ENCODE measurements around the gene SCUBE3. TPM values are rescaled to one million over a fixed set of nuclear protein-coding genes. Genes with fewer than 3 reads are reported as not detected.
A peak's percentile ranks its signal among the peaks of the same experiment; 100 is the strongest.

The SCUBE3 gene
- total and polyA plus RNA-seq, 12 donors: 1.2 to 18.8 (median 8.4) TPM

DNA sequence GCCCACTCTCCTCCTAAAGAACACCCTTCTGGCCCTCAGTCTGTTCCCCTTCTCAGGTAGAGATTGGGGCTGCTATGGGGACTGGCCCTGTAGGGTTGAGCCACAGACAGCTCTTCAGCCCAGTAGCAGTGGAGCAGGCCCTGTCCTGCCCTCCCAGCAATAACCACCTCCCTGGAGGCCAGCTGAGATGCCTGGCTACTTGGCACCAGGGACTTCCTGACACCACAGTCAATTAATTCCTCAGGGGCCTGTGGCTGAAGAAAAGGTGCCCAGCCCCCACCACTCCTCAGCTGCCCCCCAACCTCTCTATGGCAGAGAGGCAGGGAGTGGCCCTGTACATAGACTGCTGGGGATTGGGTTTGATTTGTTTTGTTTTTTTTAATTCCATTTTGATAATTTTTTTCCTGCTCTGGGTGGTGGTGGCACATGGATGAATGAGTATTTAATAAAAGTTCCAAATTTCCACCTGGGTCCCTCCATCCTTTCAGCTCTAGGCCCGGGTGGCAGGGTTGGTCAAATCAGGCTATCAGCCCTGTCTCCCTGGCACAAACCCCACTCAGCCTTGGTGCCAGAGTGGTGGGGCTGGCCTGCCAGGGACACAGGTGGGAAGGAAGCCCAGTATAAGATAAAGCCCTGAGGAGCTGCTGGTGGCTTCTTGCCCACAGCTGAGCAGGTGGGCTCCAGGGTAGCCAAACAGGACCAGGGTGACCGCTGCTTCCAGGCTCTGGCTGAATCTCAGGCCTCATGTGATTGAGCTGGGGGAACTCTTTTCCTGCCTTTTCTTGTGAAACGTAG is 82.0 kb downstream of the SCUBE3 start:
- DNase-seq (peak in 1 of 2 donors; percentile 34), ATAC-seq (peak in 3 of 8 donors; percentile 4 to 45 (median 4))
- Histone ChIP-seq H3K27me3 (no peaks in the 10 kb centered on the region), H3K4me3 (no peak overlapping the region), H3K27ac (no peak overlapping the region), H3K4me1 (peaks cover 4 to 41% (median 23%) of the 10 kb centered on the region in 9 donors), H3K36me3 (peaks cover 0 to 60% (median 42%) of the 10 kb centered on the region in 9 donors), H3K9me3 (no peaks in the 10 kb centered on the region)
- 34 to 44% methylated on average over 3 of the region's 3 CpGs for WGBS, 2 donors
- TF ChIP-seq, protein P1, sequence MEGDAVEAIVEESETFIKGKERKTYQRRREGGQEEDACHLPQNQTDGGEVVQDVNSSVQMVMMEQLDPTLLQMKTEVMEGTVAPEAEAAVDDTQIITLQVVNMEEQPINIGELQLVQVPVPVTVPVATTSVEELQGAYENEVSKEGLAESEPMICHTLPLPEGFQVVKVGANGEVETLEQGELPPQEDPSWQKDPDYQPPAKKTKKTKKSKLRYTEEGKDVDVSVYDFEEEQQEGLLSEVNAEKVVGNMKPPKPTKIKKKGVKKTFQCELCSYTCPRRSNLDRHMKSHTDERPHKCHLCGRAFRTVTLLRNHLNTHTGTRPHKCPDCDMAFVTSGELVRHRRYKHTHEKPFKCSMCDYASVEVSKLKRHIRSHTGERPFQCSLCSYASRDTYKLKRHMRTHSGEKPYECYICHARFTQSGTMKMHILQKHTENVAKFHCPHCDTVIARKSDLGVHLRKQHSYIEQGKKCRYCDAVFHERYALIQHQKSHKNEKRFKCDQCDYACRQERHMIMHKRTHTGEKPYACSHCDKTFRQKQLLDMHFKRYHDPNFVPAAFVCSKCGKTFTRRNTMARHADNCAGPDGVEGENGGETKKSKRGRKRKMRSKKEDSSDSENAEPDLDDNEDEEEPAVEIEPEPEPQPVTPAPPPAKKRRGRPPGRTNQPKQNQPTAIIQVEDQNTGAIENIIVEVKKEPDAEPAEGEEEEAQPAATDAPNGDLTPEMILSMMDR (IDR thresholded peaks at IDR 0.05): no peak
- intact Hi-C loops (cut with DNase I): loop anchor here in 5 of 10 donors (2.0 to 5.0 kb wide), 4 partner anchors 31 to 157 kb away; partner anchors contain the start of genes FANCE (in 3 of the 5) and PPARD (in 1 of the 5)

GRCh38 chr6:35296931-35297600 is 83.3 kb downstream of the SCUBE3 start:
- Histone ChIP-seq H3K36me3 (peaks cover 0 to 46% (median 29%) of the 10 kb centered on the region in 9 donors), H3K9me3 (no peaks in the 10 kb centered on the region), H3K27me3 (no peaks in the 10 kb centered on the region), H3K4me1 (peaks cover 4 to 54% (median 23%) of the 10 kb centered on the region in 9 donors), H3K27ac (peak overlapping the region in 7 of 10 donors; percentile 0 to 92 (median 32)), H3K4me3 (peak overlapping the region in 8 of 10 donors; percentile 16 to 68 (median 51))
- DNase-seq (no peak), ATAC-seq (no peak)
- intact Hi-C loops (cut with DNase I): loop anchor here in 7 of 10 donors (1.0 to 5.0 kb wide), 5 partner anchors 30 to 155 kb away; partner anchors contain the start of genes FANCE (in 3 of the 7) and PPARD (in 1 of the 7)
- TF ChIP-seq, protein P1 (IDR thresholded peaks at IDR 0.05): no peak
- 53 to 61% methylated on average over 6 of the region's 6 CpGs for WGBS, 2 donors

- DNase-seq (peak; percentile 73 to 75), ATAC-seq (peak; percentile 85 to 93 (median 91))
- Histone ChIP-seq H3K27me3 (no peaks in the 10 kb centered on the region), H3K4me3 (peak within 1 kb of the TSS in 9 of 10 donors; percentile 16 to 68 (median 50)), H3K36me3 (peaks cover 0 to 39% (median 24%) of the 10 kb centered on the region in 9 donors), H3K4me1 (peaks cover 4 to 62% (median 24%) of the 10 kb centered on the region in 9 donors), H3K9me3 (no peaks in the 10 kb centered on the region), H3K27ac (peak within 1 kb of the TSS in 8 of 10 donors; percentile 0 to 92 (median 48))
- intact Hi-C loops (cut with DNase I): loop anchor here in 7 of 10 donors (1.0 to 5.0 kb wide), 5 partner anchors 29 to 154 kb away; partner anchors contain the start of genes FANCE (in 3 of the 7) and PPARD (in 1 of the 7)
- TF ChIP-seq, protein P1 (IDR thresholded peaks at IDR 0.05): peak; percentile 41 to 81 (median 67)
- 31 to 33% methylated on average over 35 of the region's 35 CpGs for WGBS, 2 donors
Observed at GRCh38 chr6:35297601-35298481, 84.1 kb downstream of the SCUBE3 start, which contains the start of gene DEF6. Gene DEF6 (plus strand): TSS chr6:35297818. CDS start chr6:35297857, 39 bp downstream.
